HepG2 (cell line): ENCODE results near the gene PERCC1. TPM values are rescaled to one million over a fixed set of nuclear protein-coding genes. Genes with fewer than 3 reads are reported as not detected.

Source experiments
- ATAC-seq: fragments of 200-7000 bp; cut with Tn5 transposase; 3 replicates; pipeline ENCODE4 v1.9.1; 2020; ENCODE audit warnings: mild to moderate bottlenecking, moderate library complexity
- BruUV-seq: library from RNA; stranded (reverse); fragments of 400-500 nt; replicated peaks from 2 replicates; lab custom pipeline; 2021; lab: Mats Ljungman, UMichigan
- CTCF ChIA-PET: fragments of 300-600 bp; formaldehyde crosslinking; extraction: SDS; loops from one replicate; lab custom pipeline; 2021; ENCODE audit warnings: low total read pairs, inconsistent platforms, low intra/inter-chr PET ratio; lab: Yijun Ruan, JAX
- POLR2A ChIA-PET: fragments of 350-600 bp; sonication (Branson Sonifier 250); formaldehyde crosslinking; loops from one replicate; lab custom pipeline; 2020; ENCODE audit warnings: antibody characterized with exemption, inconsistent platforms; lab: Yijun Ruan, JAX
- DNase-seq: peaks from one replicate; pipeline ENCODE4 v3.0.0-alpha.2; 2015; ENCODE audit warnings: low spot score
- FAIRE-seq: peaks from 3 replicates; lab custom pipeline; 2011; peaks lifted over from hg19 to GRCh38; lab: Jason Lieb, UNC
- H2AFZ ChIP-seq: one replicate; pipeline ENCODE4 v1.6.1; 2011; ENCODE audit warnings: low read length, inconsistent platforms
- H3K27ac ChIP-seq: fragments of 300-600 bp; 3 replicates; pipeline ENCODE4 v1.8.0; 2011; ENCODE audit warnings: mixed run types, mild to moderate bottlenecking, mixed read lengths, low read length, inconsistent platforms; ENCODE audit not compliant: insufficient read depth; ENCODE audit errors: extremely low read length
- H3K27me3 ChIP-seq, 2 experiments: fragments of 200-600 bp in 1 of 2; 2 replicates in 1 of 2; 3 replicates in 1 of 2; pipeline versions ENCODE4 v1.6.0 to v1.8.0; 2011; ENCODE audit warnings: low read length in 2 of 2, mild to moderate bottlenecking in 2 of 2, moderate library complexity in 2 of 2, inconsistent platforms in 1 of 2; ENCODE audit not compliant: insufficient read depth in 2 of 2, control insufficient read depth in 1 of 2
- H3K36me3 ChIP-seq, 2 experiments: fragments of 200-600 bp in 1 of 2; replicated peaks in 1 of 2; 2 replicates in 1 of 2; 3 replicates in 1 of 2; pipeline versions ENCODE4 v1.5.1 to v1.8.0; 2011; ENCODE audit warnings: low read length in 2 of 2, inconsistent platforms in 1 of 2; ENCODE audit not compliant: insufficient read depth in 2 of 2, control insufficient read depth in 1 of 2
- H3K4me1 ChIP-seq: 2 replicates; pipeline ENCODE4 v1.5.1; 2012; ENCODE audit warnings: low read length, inconsistent platforms; ENCODE audit not compliant: insufficient read depth
- H3K4me2 ChIP-seq: 2 replicates; pipeline ENCODE4 v1.6.0; 2011; ENCODE audit warnings: low read depth, low read length, inconsistent platforms
- H3K4me3 ChIP-seq, 3 experiments: fragments of 200-600 bp in 1 of 3; sonication (generic), shearing (Covaris generic) in 1 of 3; replicated peaks in 1 of 3; 2 replicates each; pipeline ENCODE4 v1.5.1; 2011 to 2016; ENCODE audit warnings: low read length in 3 of 3, inconsistent platforms in 2 of 3, low read depth in 2 of 3, mild to moderate bottlenecking in 2 of 3, control low read depth in 1 of 3, mixed read lengths in 1 of 3; ENCODE audit not compliant: insufficient read depth in 1 of 3
- H3K79me2 ChIP-seq: one replicate; pipeline ENCODE4 v1.6.1; 2011; ENCODE audit warnings: low read length, inconsistent platforms; ENCODE audit not compliant: insufficient read depth
- H3K9ac ChIP-seq: 2 replicates; pipeline ENCODE4 v1.6.0; 2011; ENCODE audit warnings: mild to moderate bottlenecking, low read depth, low read length, inconsistent platforms; ENCODE audit not compliant: insufficient read depth
- H3K9me3 ChIP-seq: 2 replicates; pipeline ENCODE4 v1.5.1; 2012; ENCODE audit warnings: mild to moderate bottlenecking, low read length
- H4K20me1 ChIP-seq: 2 replicates; pipeline ENCODE4 v1.6.0; 2011; ENCODE audit warnings: inconsistent platforms, mild to moderate bottlenecking, low read length, moderate library complexity; ENCODE audit not compliant: insufficient read depth
- PPARG ChIP-seq: conservative IDR thresholded peaks from 2 replicates; pipeline ENCODE4 v1.6.1; 2016; ENCODE audit warnings: missing biosample characterization, missing genetic modification reagents
- RFXAP ChIP-seq: sonication (generic); formaldehyde crosslinking; IDR thresholded peaks from 2 replicates; pipeline ENCODE4 v1.4.0; 2020; ENCODE audit warnings: missing genetic modification reagents, borderline replicate concordance
- WGBS: methylation state at CpG from one replicate; pipeline ENCODE4 v1.1.6; 2017; ENCODE audit warnings: low lambda C conversion rate; 5-methylcytosine and 5-hydroxymethylcytosine counted together
- in situ Hi-C: cut with HindIII; loops from 2 replicates; pipeline ENCODE4 v1.10.0; 2017; ENCODE audit warnings: low pct_unique_long_range_greater_than_20kb; ENCODE audit not compliant: extremely low pct_ligation_motif_present
- intact Hi-C: fragments of 100-400 bp; cut with micrococcal nuclease; formaldehyde crosslinking; loops from one replicate; pipeline ENCODE4 v1.10.0; 2022; ENCODE audit not compliant: unreplicated experiment
- polyA plus RNA-seq, 8 experiments: library from polyadenylated mRNA; depleted of rRNA in 3 of 8; stranded (reverse) in 7 of 8; unstranded in 1 of 8; fragments of >200 nt; fragmentation: Illumina TruSeq in 4 of 8; extraction: Trizol in 4 of 8; gene quantifications; 2 replicates each; pipeline versions ENCODE4 v1.2.1 to v1.2.3, GENCODE V29; 2011 to 2016; ENCODE audit warnings: low read depth in 4 of 8, missing spikeins in 1 of 8, mixed read lengths in 1 of 8; ENCODE audit not compliant: insufficient read depth in 1 of 8
- total RNA-seq, 5 experiments: library from RNA; depleted of rRNA; stranded (reverse); fragments of >200 nt; fragmentation: Illumina TruSeq; extraction: Trizol; gene quantifications; 2 replicates each; pipeline ENCODE4 v1.2.3, GENCODE V29; 2016; ENCODE audit warnings: low read depth in 1 of 5
- TF ChIP-seq, protein P1 (sequence below): sonication (generic); formaldehyde crosslinking; IDR thresholded peaks from 2 replicates; pipeline ENCODE4 v1.5.0; 2020; ENCODE audit warnings: missing genetic modification reagents
- TF ChIP-seq, protein P2 (sequence below): sonication (generic); formaldehyde crosslinking; IDR thresholded peaks from 2 replicates; pipeline ENCODE4 v1.4.0; 2020; ENCODE audit warnings: mild to moderate bottlenecking, low read depth, missing genetic modification reagents
- TF ChIP-seq, protein P3 (sequence below): sonication (generic); formaldehyde crosslinking; IDR thresholded peaks from 2 replicates; pipeline ENCODE4 v1.5.0; 2020; ENCODE audit warnings: mild to moderate bottlenecking, missing genetic modification reagents, borderline replicate concordance

Gene PERCC1
- total and polyA plus RNA-seq, 2 of the 13 experiments (the other 11 are each of a cell fraction or from before 2014, with no cell fraction given): 0.15 TPM; not detected in 1

DNA sequence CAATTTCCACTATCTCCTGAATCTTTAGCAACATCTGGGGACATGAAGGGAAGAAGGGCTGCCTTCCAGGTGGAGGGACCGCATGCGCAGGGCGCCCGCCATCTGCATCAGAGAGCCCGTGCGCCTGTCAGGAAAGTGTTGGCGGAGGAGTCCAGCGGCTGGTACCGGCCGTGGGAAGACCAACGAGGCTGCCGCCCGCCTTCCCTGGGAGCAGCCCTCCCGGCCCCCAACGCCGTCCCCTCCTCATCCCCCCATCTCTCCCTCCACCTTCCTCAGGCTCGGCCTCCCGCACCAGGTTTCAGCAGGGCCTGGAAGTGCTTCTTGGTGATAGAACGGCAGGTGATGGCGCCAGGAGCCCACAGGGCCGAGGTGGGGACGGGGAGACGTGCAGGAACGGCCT lies 35.2 kb downstream of the PERCC1 start:
- Histone ChIP-seq H3K4me1 (peaks cover 10% of the 10 kb centered on the region; the same call in 1 of the 2 replicates), H3K27me3 (no peaks in the 10 kb centered on the region), H3K4me3 (no peak overlapping the region), H3K9ac (no peak overlapping the region), H3K27ac (no peak overlapping the region), H2AFZ (no peak overlapping the region), H4K20me1 (no peaks in the 10 kb centered on the region), H3K36me3 (peaks cover 3 to 4% of the 10 kb centered on the region in 2 experiments; a peak in 1 of 5 replicates), H3K9me3 (no peaks in the 10 kb centered on the region), H3K4me2 (no peak overlapping the region), H3K79me2 (peaks cover 21% of the 10 kb centered on the region)
- DNase-seq (no peak), FAIRE-seq (no peak), ATAC-seq (no peak)
- intact Hi-C loops (no loop called here), in situ Hi-C loops (no loop called here)
- no TSS peak for BruUV-seq
- 96% methylated on average over 24 of the region's 24 CpGs for WGBS
- ChIA-PET CTCF (no interaction called here), POLR2A (no interaction called here)
- TF ChIP-seq, protein P1, sequence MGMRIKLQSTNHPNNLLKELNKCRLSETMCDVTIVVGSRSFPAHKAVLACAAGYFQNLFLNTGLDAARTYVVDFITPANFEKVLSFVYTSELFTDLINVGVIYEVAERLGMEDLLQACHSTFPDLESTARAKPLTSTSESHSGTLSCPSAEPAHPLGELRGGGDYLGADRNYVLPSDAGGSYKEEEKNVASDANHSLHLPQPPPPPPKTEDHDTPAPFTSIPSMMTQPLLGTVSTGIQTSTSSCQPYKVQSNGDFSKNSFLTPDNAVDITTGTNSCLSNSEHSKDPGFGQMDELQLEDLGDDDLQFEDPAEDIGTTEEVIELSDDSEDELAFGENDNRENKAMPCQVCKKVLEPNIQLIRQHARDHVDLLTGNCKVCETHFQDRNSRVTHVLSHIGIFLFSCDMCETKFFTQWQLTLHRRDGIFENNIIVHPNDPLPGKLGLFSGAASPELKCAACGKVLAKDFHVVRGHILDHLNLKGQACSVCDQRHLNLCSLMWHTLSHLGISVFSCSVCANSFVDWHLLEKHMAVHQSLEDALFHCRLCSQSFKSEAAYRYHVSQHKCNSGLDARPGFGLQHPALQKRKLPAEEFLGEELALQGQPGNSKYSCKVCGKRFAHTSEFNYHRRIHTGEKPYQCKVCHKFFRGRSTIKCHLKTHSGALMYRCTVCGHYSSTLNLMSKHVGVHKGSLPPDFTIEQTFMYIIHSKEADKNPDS (CRISPR knock-in tag): no peak
- TF ChIP-seq, protein P2, sequence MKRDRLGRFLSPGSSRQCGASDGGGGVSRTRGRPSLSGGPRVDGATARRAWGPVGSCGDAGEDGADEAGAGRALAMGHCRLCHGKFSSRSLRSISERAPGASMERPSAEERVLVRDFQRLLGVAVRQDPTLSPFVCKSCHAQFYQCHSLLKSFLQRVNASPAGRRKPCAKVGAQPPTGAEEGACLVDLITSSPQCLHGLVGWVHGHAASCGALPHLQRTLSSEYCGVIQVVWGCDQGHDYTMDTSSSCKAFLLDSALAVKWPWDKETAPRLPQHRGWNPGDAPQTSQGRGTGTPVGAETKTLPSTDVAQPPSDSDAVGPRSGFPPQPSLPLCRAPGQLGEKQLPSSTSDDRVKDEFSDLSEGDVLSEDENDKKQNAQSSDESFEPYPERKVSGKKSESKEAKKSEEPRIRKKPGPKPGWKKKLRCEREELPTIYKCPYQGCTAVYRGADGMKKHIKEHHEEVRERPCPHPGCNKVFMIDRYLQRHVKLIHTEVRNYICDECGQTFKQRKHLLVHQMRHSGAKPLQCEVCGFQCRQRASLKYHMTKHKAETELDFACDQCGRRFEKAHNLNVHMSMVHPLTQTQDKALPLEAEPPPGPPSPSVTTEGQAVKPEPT (CRISPR knock-in tag): no peak
- no peak for TF ChIP-seq PPARG (CRISPR knock-in tag)
- TF ChIP-seq, protein P3, sequence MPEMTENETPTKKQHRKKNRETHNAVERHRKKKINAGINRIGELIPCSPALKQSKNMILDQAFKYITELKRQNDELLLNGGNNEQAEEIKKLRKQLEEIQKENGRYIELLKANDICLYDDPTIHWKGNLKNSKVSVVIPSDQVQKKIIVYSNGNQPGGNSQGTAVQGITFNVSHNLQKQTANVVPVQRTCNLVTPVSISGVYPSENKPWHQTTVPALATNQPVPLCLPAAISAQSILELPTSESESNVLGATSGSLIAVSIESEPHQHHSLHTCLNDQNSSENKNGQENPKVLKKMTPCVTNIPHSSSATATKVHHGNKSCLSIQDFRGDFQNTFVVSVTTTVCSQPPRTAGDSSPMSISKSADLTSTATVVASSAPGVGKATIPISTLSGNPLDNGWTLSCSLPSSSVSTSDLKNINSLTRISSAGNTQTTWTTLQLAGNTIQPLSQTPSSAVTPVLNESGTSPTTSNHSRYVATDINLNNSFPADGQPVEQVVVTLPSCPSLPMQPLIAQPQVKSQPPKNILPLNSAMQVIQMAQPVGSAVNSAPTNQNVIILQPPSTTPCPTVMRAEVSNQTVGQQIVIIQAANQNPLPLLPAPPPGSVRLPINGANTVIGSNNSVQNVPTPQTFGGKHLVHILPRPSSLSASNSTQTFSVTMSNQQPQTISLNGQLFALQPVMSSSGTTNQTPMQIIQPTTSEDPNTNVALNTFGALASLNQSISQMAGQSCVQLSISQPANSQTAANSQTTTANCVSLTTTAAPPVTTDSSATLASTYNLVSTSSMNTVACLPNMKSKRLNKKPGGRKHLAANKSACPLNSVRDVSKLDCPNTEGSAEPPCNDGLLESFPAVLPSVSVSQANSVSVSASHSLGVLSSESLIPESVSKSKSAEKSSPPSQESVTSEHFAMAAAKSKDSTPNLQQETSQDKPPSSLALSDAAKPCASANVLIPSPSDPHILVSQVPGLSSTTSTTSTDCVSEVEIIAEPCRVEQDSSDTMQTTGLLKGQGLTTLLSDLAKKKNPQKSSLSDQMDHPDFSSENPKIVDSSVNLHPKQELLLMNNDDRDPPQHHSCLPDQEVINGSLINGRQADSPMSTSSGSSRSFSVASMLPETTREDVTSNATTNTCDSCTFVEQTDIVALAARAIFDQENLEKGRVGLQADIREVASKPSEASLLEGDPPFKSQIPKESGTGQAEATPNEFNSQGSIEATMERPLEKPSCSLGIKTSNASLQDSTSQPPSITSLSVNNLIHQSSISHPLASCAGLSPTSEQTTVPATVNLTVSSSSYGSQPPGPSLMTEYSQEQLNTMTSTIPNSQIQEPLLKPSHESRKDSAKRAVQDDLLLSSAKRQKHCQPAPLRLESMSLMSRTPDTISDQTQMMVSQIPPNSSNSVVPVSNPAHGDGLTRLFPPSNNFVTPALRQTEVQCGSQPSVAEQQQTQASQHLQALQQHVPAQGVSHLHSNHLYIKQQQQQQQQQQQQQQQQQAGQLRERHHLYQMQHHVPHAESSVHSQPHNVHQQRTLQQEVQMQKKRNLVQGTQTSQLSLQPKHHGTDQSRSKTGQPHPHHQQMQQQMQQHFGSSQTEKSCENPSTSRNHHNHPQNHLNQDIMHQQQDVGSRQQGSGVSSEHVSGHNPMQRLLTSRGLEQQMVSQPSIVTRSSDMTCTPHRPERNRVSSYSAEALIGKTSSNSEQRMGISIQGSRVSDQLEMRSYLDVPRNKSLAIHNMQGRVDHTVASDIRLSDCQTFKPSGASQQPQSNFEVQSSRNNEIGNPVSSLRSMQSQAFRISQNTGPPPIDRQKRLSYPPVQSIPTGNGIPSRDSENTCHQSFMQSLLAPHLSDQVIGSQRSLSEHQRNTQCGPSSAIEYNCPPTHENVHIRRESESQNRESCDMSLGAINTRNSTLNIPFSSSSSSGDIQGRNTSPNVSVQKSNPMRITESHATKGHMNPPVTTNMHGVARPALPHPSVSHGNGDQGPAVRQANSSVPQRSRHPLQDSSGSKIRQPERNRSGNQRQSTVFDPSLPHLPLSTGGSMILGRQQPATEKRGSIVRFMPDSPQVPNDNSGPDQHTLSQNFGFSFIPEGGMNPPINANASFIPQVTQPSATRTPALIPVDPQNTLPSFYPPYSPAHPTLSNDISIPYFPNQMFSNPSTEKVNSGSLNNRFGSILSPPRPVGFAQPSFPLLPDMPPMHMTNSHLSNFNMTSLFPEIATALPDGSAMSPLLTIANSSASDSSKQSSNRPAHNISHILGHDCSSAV: no peak
- no peak for TF ChIP-seq RFXAP (CRISPR knock-in tag)
